ENCODE data around the gene CAMK4. TPM values are rescaled to one million over a fixed set of nuclear protein-coding genes. Genes with fewer than 3 reads are reported as not detected.

The CAMK4 gene
- polyA plus RNA-seq, 1 donor (not counting 4 experiments of a cell fraction or from before 2014, with no cell fraction given), result 0.45 TPM

GRCh38 chr5:111520908-111521307 is 296.7 kb downstream of the CAMK4 start:
- no peaks in the 10 kb centered on the region for H3K9me3 ChIP-seq (ENCODE audit: control insufficient read depth, low read depth, low read length)
- no peak for FAIRE-seq
- H3K4me2 ChIP-seq (ENCODE audit: control insufficient read depth, extremely low read depth, insufficient read depth, low read depth, low read length), result no peak overlapping the region
- H3K4me3 ChIP-seq (ENCODE audit: control insufficient read depth in 2 of 3, extremely low read depth in 1 of 3, insufficient read depth in 2 of 3, low read depth in 1 of 3, low read length in 3 of 3), result no peak overlapping the region
- dilution Hi-C loops (cut with MboI; ENCODE audit: extremely low pct_ligation_motif_present, low sequenced_read_pairs), result no loop called here
- H3K4me1 ChIP-seq (ENCODE audit: control insufficient read depth, extremely low read depth, insufficient read depth, low read length), result no peaks in the 10 kb centered on the region
- no peak for DNase-seq (ENCODE audit: low read depth, low spot score)
- no peaks in the 10 kb centered on the region for H3K9me1 ChIP-seq (ENCODE audit: control insufficient read depth, extremely low read depth, insufficient read depth, low read length)
- H3K36me3 ChIP-seq (ENCODE audit: control insufficient read depth in 2 of 2, extremely low read depth in 1 of 2, insufficient read depth in 2 of 2, low read length in 2 of 2), result no peaks in the 10 kb centered on the region
- no peaks in the 10 kb centered on the region for H3K79me2 ChIP-seq (ENCODE audit: control insufficient read depth, insufficient read depth, low read length)
- H2AFZ ChIP-seq (ENCODE audit: control insufficient read depth, low read length), result no peak overlapping the region
- no peak overlapping the region for H3K9ac ChIP-seq (ENCODE audit: control insufficient read depth, extremely low read depth, insufficient read depth, low read length)
- no peak overlapping the region for H3K27ac ChIP-seq (ENCODE audit: control insufficient read depth, insufficient read depth, low read length)
- no peak for TF ChIP-seq CTCF (optimal IDR thresholded peaks at IDR 0.05 in 1 of 3, IDR thresholded peaks at IDR 0.05 in 1 of 3, conservative IDR thresholded peaks at IDR 0.05 in 1 of 3; ENCODE audit: extremely low read depth in 1 of 3, insufficient read depth in 2 of 3, low read length in 3 of 3)
- no peak for TF ChIP-seq EZH2 (IDR thresholded peaks at IDR 0.05; ENCODE audit: low read length)
- no peaks in the 10 kb centered on the region for H4K20me1 ChIP-seq (ENCODE audit: control insufficient read depth, extremely low read depth, insufficient read depth, low read length)
- no peaks in the 10 kb centered on the region for H3K27me3 ChIP-seq (ENCODE audit: control insufficient read depth, extremely low read depth, insufficient read depth, low read length)

GRCh38 chr5:111528056-111528455 is 303.9 kb downstream of the CAMK4 start:
- no peak overlapping the region for H3K4me2 ChIP-seq (ENCODE audit: control insufficient read depth, extremely low read depth, insufficient read depth, low read depth, low read length)
- H3K9ac ChIP-seq (ENCODE audit: control insufficient read depth, extremely low read depth, insufficient read depth, low read length), result no peak overlapping the region
- dilution Hi-C loops (cut with MboI; ENCODE audit: extremely low pct_ligation_motif_present, low sequenced_read_pairs), result no loop called here
- no peak overlapping the region for H2AFZ ChIP-seq (ENCODE audit: control insufficient read depth, low read length)
- H3K4me3 ChIP-seq (ENCODE audit: control insufficient read depth in 2 of 3, extremely low read depth in 1 of 3, insufficient read depth in 2 of 3, low read depth in 1 of 3, low read length in 3 of 3), result no peak overlapping the region
- H3K4me1 ChIP-seq (ENCODE audit: control insufficient read depth, extremely low read depth, insufficient read depth, low read length), result peaks cover 9% of the 10 kb centered on the region
- DNase-seq (ENCODE audit: low read depth, low spot score) (no peak), FAIRE-seq (no peak)
- H3K9me3 ChIP-seq (ENCODE audit: control insufficient read depth, low read depth, low read length), result no peaks in the 10 kb centered on the region
- H3K79me2 ChIP-seq (ENCODE audit: control insufficient read depth, insufficient read depth, low read length), result no peaks in the 10 kb centered on the region
- H3K27me3 ChIP-seq (ENCODE audit: control insufficient read depth, extremely low read depth, insufficient read depth, low read length), result no peaks in the 10 kb centered on the region
- TF ChIP-seq CTCF (optimal IDR thresholded peaks at IDR 0.05 in 1 of 3, IDR thresholded peaks at IDR 0.05 in 1 of 3, conservative IDR thresholded peaks at IDR 0.05 in 1 of 3; ENCODE audit: extremely low read depth in 1 of 3, insufficient read depth in 2 of 3, low read length in 3 of 3) (no peak), EZH2 (IDR thresholded peaks at IDR 0.05; ENCODE audit: low read length) (no peak)
- H3K27ac ChIP-seq (ENCODE audit: control insufficient read depth, insufficient read depth, low read length), result no peak overlapping the region
- no peaks in the 10 kb centered on the region for H3K36me3 ChIP-seq (ENCODE audit: control insufficient read depth in 2 of 2, extremely low read depth in 1 of 2, insufficient read depth in 2 of 2, low read length in 2 of 2)
- H4K20me1 ChIP-seq (ENCODE audit: control insufficient read depth, extremely low read depth, insufficient read depth, low read length), result no peaks in the 10 kb centered on the region
- no peaks in the 10 kb centered on the region for H3K9me1 ChIP-seq (ENCODE audit: control insufficient read depth, extremely low read depth, insufficient read depth, low read length)

Data from keratinocyte (primary cell).